NCI-H146 treated with DMSO at 0.1 percent for 48 hours (cell line): ENCODE measurements around the gene EMC9.
A peak's percentile ranks its signal among the peaks of the same experiment; 100 is the strongest.
"Not testable (repeated sequence)": the region's sequence is repeated elsewhere in the genome, so short reads cannot be mapped to it uniquely, and the experiment has no call there.

Experiments
- DNase-seq: peaks from one replicate; lab custom pipeline; 2025; ENCODE audit not compliant: unreplicated experiment; lab: John Stamatoyannopoulos, UW

The EMC9 gene

GRCh38 chr14:24110523-24110922, 30.9 kb downstream of the EMC9 start:
- no peak for DNase-seq

- DNase-seq, result no peak
These were observed 31.3 kb downstream of the EMC9 start for GRCh38 chr14:24110060-24110459.

GRCh38 chr14:24108336-24108874, 33.0 kb downstream of the EMC9 start:
- no peak for DNase-seq

GRCh38 chr14:24106672-24107271, 34.6 kb downstream of the EMC9 start:
- no peak for DNase-seq

GRCh38 chr14:24105609-24106239, 35.7 kb downstream of the EMC9 start:
- DNase-seq, result not testable (repeated sequence)

GRCh38 chr14:24103451-24103850, 37.9 kb downstream of the EMC9 start:
- no peak for DNase-seq

- no peak for DNase-seq
These were observed 38.9 kb downstream of the EMC9 start for GRCh38 chr14:24102357-24103048.

- DNase-seq, result no peak
These were observed 40.4 kb downstream of the EMC9 start for GRCh38 chr14:24100982-24101494.

GRCh38 chr14:24100197-24100981, 41.0 kb downstream of the EMC9 start:
- DNase-seq, result no peak

- no peak for DNase-seq
These were observed 42.2 kb downstream of the EMC9 start for GRCh38 chr14:24098927-24099813.

- no peak for DNase-seq
These were observed 43.0 kb downstream of the EMC9 start for GRCh38 chr14:24098229-24098926.

- DNase-seq, result no peak
These were observed 44.7 kb downstream of the EMC9 start for GRCh38 chr14:24096545-24097181.

- DNase-seq, result peak; percentile 42
These were observed 45.9 kb downstream of the EMC9 start for GRCh38 chr14:24095271-24096068.

- DNase-seq, result no peak
These were observed 46.5 kb downstream of the EMC9 start for GRCh38 chr14:24094841-24095270.

GRCh38 chr14:24093901-24094840, 47.2 kb downstream of the EMC9 start, which contains the start of gene PCK2:
PCK2 (plus strand) TSS chr14:24094311; CDS start chr14:24094406, 95 bp downstream.
- peak; percentile 79 for DNase-seq

- no peak for DNase-seq
These were observed 48.0 kb downstream of the EMC9 start for GRCh38 chr14:24093207-24093900.
